ENCODE data around the gene SLC30A1.

SLC30A1 gene

DNA sequence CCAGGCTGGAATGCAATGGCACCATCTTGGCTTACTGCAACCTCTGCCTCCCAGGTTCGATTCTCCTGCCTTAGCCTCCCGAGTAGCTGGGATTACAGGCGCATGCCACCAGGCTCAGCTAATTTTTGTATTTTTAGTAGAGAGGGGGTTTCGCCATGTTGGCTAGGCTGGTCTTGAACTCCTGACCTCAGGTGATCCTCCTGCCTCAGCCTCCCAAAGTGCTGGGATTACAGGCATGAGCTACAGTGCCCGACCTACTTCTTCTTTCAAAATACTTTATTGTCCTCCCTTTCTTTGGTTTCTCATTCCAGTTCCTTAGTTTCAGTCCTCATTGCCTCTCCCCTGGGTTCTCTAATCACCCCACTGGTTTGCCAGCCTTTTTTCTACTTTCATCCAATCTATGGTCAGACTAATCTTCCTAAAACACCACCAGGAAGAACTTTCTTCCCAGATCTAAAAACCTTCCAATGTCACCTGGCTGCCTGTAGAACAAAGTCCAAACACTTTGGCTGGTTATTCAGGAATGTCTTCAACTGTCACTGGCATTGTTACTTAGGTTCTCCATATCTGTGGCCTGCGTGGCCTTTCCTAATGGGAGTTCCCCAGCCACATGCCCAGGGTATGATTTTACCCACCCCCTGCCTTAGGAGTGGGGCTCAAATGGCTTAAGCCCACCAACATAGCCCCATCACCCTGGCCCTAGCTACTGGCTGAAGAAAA is 29.0 kb upstream of the SLC30A1 start:
- no peak for DNase-seq (ENCODE audit: low read depth)

DNA sequence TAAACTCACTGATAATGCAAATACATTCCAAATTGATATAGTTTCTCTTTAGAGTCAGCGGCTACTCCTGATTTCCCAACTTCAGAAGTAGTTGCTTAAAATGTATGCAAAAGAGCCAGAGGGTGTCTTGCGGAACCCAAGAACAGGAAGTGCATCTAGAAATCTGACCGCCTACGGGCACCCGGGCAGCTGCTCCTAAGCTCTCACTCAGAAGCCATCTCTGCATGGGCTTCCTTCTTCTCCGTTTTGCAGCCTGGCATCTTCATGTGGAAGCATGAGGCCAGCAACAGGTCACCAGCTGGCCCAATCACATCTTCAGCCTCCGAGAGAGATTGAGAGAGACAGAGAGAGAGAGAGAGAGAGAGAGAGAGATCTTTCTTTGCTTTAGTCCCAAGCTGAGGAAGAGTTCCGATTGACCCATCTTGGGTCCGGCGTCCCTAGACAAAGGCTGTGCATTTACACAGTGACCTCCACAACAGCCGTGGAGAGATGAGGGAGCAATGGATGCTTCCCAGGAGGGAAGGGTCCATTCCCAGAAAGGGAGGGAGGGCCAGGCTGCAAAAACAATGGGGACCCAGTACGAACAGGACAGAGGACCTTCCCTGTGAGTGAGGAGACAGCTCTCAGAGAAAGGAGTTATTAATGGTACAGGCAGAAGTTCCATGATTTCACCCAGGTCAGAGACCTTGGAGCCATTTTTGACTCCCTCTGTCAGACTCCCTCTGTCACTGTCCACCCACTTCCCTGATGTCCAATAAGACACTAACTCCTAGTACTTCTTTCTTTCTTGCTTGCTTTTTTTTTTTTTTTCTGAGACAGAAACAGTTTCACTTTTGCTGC is 28.2 kb upstream of the SLC30A1 start:
- DNase-seq (ENCODE audit: low read depth) = no peak

DNA sequence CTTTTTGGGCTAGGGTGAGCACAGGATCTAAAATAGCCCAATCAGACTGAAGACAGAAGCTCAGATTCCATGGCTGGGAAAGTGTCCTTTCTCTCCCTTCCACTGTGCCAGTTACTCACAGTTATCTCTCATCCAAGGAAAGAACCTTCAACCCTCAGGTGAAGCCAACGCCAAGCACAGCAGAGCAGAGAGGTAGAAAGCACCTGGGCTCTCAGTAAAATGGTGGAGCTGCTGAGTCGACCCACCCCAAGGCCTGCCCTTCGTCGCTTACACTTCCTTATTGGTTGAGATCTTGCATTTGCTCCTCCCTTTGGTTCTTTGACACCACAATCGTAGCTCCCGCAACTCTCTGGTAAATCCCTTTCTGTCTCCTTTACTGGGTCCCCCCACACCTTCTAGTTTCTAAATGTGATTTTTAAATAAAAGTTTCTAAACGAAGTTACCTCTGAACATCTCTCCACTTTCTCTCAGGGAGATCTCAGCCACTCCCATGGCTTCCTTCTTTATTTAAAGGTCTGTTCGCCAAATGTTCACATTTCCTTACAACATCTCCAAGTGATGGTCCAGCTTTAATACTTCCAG is 27.5 kb upstream of the SLC30A1 start:
- no peak for DNase-seq (ENCODE audit: low read depth)

DNA sequence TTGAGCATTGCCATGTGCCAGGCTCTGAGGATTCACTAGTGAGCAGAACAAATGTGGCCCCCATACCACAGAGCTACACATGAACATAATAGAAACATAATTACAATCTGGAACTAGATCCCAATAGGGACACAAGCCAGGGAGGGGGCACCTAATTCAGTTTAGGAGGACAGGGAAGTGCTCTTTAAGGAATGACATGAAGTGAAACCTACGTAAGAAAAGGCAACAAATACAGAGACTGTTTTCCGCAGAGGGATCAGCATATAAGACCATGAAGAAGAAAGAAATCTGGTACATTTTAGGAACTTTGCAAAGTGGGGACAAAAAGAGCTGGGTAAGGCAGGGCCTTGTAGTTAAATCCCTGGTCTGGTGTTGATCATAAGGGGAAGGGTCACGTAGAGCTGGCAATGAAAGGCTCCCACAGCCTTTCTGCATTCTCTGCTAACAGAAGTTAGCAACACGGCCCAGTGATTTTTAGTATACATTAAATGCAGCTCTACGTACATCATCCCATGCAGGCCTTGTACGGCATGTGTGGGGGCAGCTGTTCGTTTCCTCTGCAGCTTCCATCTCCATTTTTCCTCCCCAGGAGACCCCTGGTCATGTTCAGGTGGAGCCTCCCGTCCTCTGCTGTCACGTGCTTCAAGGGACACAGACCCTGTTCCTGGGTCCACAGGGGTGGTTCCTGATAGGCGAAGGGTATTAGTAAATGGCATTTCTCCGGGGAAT is 26.8 kb upstream of the SLC30A1 start:
- no peak for DNase-seq (ENCODE audit: low read depth)

DNA sequence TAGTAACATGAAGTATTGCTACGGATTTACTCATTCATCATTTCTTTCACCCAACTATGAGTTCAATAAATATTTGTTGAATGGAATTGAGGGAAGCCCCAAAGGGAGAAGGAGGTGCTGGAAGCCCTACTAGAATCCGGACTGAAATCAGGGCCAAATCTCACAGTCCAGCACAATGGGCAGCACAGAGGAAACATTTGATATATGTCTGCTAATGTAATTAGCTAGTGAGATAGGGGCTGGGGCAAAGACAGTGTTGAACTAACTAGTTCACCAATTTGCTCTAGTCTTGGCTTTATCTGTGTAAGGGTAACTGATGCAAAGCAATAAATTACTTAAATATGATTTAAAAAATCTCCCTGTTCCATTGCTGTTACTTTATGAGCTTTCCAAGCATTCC is 26.1 kb upstream of the SLC30A1 start:
- no peak for DNase-seq (ENCODE audit: low read depth)

DNA sequence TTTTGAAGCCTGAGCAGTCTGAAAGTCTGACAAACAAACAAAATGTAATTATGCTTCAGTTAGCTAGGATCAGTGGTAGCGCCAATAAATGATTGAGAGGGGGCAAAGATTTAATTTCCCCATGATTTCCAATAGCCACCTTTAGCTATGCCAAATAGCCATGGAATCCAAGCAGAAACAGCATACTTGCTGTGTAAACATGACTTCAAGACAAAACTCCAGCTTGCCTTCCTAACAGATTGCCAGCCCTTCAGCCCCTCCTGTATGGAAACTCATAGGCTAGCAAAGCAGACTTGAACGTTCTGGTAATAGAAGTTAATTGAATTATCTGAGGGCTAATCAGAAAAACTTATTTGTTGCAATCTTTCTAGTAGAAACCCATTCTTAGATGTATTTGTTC is 25.6 kb upstream of the SLC30A1 start:
- no peak for DNase-seq (ENCODE audit: low read depth)

DNA sequence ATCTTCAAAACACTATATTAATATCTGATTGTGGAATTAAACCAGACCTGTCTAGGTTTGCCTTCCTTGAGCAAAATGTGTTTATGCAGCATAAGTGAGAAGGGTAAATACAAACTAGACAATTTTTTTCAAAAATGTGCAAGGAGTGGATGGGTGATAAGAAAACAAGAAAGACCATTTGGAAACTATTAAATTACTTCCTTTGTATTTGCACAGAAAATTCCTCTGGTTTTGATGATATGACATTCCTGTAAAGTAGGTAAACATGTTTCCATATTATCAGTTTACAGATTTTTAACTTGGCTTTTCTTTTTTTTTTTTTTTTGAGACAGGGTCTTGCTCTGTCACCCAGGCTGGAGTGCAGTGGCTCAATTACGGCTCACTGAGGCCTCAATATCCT is 24.8 kb upstream of the SLC30A1 start:
- no peak for DNase-seq (ENCODE audit: low read depth)

DNA sequence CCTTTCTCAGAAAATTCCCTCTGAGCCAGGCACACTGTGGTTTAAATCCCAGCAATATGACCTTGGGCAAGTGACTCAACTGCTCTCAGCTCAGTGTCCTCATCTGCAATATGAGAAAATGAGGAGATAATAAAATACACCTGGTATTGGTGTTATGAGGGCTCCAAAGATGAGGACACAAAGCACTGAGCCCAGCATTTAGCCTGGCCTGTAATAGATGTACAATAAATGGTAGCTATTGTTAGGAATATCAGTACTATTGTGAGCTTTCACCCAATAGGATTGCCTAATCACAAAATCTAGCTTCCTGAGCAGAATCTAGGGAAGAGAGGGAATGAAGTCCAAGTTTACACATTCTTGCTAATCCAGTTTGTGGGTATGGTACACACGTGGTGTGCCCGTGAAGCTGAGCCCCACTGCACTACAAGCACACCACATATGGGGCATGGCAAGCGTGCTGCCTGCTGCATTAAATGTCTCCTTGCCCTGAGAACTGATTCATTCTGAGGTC is 24.3 kb upstream of the SLC30A1 start:
- DNase-seq (ENCODE audit: low read depth) = no peak

DNA sequence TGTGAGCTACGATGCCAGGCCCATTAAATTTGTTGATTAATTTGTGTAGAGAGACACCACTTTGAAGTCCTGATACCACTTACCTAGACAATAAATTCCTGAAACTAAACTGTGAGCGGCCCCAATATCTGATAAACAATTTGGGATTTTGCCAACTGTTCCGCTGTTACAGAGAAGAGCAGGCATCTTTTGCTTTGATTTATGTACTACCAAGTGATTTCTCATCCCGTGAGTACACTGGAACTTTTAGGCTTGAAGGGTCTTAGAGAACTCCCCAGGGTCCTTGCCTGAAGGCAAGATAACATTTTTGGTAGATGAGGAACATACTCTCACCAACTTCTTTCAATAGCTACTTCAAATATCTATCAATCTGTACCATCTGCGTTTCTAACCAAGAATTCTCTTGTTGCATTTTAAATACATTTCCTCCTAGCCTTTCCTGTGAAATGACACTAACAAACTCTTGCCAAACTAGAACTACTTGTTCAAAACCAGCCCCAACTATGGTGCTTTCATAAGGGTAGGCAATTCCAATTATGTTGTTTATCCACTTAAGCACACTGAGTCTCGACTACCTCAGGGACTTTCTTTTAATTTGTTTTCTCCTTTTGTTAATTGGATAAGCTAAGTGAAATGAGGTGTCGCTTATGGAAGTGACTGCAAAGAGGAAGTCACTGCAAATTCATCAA is 23.2 kb upstream of the SLC30A1 start:
- DNase-seq (ENCODE audit: low read depth) = no peak

DNA sequence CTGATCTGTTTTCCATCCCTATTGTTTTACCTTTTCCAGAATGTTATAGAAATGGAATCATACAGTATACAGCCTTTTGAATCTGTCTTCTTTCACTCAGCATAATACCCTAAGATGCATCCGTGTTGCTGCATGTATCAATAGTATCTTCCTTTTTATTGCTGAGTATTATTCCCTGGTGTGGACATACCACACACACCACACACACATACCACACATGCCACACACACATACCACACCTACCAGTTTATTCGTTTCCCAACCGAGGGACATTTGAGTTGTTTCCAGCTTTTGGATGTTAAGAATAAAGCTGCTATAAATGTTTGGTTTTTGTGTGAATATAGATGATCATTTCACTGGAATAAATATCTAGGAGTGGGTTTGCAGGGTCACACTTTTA is 22.2 kb upstream of the SLC30A1 start:
- no peak for DNase-seq (ENCODE audit: low read depth)

DNA sequence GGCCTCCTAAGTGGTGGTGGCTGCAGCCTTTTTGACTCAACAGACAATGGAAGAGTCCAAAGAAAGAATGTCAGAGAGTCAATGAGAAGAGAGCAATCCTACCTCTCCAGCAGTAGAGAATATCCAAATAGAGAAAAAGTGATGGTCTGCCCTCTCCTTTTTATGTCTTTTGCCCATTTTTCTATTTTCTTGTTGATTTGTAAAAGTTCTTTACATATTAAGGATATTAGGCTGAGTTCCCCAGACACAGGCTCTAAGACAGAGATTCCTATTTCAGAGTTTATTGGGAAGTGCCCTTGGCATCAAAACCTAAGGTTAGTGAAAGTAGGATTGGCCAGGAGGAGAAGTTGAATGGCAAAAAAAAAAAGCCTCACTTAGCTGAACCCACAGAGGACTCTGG is 20.3 kb upstream of the SLC30A1 start:
- no peak for DNase-seq (ENCODE audit: low read depth)

DNA sequence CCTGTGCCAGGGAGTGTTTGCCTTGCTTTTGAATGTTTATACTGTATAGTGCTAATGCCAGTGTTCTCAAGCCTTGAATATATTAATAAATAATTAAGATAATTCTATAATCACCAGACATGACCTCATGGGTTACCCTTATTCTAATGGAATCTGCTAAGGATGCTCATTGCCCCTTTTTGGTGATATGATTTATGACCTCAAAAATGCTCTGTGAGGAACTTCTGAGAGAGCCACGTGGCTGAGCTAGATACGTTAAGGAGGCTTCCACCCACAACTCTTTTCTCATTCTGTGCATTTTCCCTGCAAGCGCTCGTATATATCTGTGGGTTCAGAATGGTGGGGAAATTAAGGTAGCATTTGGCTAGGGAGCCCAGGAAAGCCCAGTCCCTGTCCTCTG is 19.6 kb upstream of the SLC30A1 start:
- no peak for DNase-seq (ENCODE audit: low read depth)

DNA sequence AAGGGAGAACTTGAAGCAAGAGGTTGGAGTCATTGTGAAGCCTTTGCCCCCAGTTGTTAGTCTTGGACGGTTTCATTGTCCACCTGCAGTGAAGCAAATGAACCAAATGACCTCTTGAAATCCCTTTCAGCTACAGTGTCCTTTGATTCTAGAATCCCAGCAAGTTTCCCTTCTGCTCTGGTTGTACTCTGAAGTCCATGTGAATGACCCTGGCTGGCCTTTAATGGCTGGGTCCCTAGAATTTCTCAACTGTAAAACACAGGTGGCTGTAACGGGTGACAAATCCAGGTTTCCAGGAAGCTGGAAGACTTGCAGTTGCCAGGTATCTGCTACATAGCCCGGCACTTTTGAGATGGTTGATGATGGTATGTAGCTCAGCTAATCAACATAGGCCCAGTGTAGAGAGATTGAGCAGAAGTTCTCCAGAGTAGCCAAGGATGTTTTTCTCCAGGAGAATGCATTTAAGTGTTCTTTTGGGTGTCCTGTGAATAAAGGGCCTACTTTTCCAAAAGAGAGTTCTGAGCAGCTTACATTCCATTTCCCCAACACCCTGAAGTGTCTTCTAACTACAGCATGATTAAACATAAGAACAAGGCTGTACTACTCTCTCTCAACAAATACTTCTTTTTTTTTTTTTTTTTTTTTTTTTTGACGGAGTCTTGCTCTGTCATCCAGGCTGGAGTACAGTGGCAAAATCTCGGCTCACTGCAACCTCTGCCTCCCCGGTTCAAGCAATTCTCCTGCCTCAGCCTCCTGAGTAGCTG is 17.6 kb upstream of the SLC30A1 start:
- DNase-seq (ENCODE audit: low read depth) = no peak

DNA sequence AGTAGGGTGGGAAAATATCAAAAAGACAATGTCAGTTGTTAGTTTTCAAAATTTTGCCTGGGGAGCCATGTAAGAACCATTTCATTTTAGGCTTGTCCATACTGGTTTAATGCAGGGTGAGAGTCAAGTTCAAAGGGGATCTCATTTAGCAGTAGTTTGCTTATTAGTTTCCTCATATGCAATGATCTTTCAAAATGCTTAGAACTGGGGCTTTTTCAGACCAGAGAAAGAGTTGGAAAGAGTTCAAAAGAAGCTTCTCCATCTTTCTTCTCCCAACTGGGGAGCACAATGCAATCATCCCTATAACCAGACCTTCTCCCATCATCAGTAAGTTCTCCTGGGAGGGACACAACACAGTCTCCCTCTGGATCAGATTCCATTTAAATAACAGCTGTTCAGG is 16.5 kb upstream of the SLC30A1 start:
- DNase-seq (ENCODE audit: low read depth) = no peak

DNA sequence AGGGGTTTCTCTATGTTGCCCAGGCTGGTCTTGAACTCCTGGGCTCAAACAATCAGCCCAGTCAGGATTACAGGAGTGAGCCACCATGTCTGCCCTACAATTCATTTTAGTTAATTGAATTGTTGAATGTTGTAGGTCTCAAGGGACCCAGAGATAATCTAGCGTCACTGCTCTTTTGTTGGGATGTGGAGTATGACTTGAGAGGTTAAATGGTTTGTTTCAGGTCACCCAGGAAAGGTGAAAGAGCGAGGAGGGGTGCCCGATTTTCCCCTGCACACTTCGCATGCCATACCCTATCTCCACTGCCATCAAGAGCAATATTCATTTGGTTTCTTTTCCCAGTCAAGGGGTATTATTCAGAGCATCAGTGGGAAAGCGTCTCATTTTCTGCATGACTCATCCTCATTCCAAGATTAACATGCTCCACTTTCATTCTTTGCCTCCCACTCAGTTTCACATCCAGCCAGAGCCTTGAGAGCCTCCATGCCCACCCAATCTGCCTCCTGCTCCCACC is 13.1 kb upstream of the SLC30A1 start:
- DNase-seq (ENCODE audit: low read depth) = no peak

DNA sequence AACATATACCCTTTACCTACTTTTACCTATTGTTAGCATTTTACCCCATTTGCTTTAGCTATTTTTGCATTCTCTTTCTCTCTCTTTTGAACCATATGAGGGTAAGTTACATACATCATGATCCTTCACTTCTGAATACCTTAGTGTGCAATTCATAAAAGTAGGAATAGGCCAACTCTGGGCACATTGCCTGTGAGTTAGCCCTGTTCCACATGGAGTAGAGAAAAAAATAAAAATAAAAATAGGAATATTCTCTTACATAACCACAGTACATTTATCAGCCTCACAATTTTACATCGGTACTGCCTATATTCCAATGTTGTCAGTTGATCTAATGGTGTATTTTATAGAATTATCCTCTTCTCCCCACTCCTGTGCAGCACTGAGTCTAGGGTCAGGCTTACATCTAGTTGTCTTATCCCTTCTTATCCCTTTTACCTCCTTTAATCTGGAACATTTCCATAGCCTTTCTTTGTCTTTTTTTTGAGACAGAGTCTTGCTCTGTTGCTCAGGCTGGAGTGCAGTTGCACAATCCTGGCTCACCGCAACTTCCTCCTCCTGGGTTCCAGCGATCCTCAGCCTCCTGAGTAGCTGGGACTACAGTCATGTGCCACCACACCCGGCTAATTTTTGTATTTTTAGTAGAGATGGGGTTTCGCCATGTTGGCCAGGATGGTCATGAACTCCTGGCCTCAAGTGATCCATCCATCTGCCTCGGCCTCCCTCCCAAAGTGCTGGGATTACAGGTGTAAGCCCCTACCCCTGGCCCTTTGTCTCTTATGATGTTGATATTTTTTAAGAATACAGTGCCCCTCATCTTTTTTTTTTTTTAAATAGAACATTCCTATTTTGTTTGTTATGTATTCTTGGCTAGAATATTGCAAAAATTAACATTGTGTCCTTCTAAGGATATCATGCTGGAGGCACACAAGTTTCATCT is 11.1 kb upstream of the SLC30A1 start:
- DNase-seq (ENCODE audit: low read depth) = no peak

DNA sequence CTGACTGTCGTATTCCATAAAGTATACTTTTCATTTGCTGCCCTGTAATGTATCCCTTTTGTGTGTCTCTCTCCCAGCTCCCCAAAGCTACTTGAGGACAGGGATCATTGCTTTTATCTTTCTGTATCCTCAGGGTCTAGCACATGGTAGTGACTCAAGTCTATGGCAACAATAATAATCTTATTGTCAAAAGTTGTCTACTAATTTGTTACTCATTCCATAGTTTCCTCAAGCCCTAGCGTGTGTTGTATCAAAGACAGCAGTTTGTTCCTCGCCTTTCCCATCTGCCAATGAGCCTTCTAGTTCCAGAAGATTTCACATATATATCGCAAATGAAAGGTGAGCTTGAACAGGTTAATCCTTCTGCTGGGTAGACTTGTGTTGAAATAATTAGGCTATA is 9.8 kb upstream of the SLC30A1 start:
- DNase-seq (ENCODE audit: low read depth) = no peak

DNA sequence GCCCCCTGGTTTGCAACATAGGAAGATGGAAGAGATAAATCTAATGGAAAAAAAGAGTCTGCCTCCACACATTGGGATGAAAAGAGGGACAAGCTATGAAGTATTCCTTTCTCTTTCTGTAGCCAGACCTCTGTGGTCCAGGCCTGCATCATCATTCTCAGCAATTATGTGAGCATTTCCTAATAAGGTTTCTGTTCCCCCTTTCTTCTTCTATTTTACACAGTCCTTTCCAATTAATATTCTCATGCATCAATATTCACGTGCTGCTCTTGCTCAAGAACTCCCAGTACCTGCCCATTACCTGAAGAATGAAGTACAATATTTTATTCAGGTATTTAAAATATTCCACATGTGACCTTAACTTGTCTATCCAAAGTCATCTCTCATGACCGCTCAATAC is 8.2 kb upstream of the SLC30A1 start:
- DNase-seq (ENCODE audit: low read depth) = no peak

DNA sequence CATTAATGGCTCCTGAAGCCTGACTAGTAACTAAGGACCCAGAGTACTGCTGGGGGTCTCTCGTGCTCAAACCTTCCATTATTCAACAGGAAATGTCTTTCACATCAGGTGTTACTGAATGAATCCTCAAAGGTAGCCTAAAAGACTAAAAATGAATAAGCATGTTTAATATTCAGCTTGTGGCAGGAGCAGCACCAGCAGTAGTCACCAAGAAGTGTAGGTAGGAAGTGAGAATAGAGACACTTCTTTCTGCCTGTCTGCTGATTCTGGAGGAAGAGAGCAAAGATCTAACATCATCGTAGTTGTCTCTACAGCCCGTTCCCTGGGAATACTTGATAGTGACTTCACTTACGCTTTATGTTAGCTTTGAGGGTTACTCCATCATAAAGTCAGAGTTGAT is 7.6 kb upstream of the SLC30A1 start:
- DNase-seq (ENCODE audit: low read depth) = no peak
